ENCODE data around the gene HES5.

The HES5 gene

DNA sequence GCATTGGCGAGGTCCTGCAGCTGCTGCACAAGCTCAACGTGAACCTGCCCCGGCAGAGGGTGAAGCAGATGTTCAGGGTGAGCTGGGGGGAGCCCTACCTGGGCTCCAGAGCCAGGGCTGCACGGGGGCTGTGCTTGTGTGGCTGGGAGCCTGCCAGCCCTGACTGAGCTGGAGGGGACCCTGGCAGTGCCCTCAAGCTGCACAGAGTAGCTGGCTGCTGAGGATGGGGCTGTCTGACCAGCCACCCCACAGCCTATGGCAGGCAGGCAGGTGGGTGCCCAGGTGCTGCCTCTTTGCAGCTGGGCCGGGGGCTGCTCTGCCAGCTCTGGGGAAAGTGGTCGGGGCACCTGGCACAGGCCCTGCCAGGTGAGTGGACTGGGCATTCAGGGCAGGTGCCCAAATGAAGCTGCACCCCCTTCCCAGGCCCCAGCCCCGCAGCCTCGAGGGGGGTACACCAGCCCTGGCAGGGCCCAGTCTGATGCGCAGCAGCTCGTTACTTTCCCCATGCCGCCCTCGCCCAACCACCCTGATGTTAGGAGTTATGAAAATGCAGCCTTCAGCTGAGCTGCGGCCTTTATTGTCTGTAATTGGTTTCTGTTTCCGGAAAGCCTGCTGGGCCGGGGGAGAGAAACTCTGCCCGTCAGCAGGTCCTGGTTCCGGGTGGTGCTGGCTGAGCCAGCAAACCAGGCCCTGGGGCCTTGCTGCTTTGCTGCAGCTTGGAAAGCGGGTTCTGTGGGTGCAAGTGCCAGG lies 49.7 kb downstream of the HES5 start:
- DNase-seq (ENCODE audit: low read depth in 2 of 2) = no peak

DNA sequence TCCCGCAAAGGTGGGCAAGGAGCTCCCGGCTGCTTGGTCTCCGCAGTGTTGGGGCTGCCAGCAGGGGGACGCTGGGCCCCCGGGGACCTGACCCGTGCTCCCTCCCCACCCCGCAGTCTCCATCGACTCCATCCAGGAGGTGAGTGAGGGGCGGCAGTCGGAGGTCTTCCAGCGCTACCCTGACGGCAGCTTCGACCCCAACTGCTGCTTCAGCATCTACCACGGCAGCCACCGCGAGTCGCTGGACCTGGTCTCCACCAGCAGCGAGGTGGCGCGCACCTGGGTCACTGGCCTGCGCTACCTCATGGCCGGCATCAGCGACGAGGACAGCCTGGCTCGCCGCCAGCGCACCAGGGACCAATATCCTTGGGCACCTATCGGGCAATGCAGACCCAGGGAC lies 50.4 kb downstream of the HES5 start:
- DNase-seq (ENCODE audit: low read depth in 2 of 2) = no peak

- DNase-seq (ENCODE audit: low read depth in 2 of 2) = no peak
These were observed 50.9 kb downstream of the HES5 start for GRCh38 chr1:2479186-2479585.

Measured in stimulated activated CD4-positive, alpha-beta T cell treated with anti-CD3 and anti-CD28 coated beads, Interleukin-15, amount 100 ng/mL, for 48 hours (primary cell).